Fibroblast of pulmonary artery (primary cell): Measurements from ENCODE around the gene TPCN2.
"Not testable (repeated sequence)": the region's sequence is repeated elsewhere in the genome, so short reads cannot be mapped to it uniquely, and the experiment has no call there.

ENCODE experiments used
- DNase-seq: peaks from one replicate; pipeline ENCODE4 v3.0.0-alpha.2; 2010; ENCODE audit warnings: low read depth
- H3K4me3 ChIP-seq: replicated peaks from 2 replicates; pipeline ENCODE4 v1.5.1; 2011; ENCODE audit warnings: low read depth, mild to moderate bottlenecking, control low read depth, low read length, moderate library complexity
- TF ChIP-seq, protein P1 (sequence below): IDR thresholded peaks from 2 replicates; pipeline ENCODE4 v1.5.1; 2011; ENCODE audit warnings: mild to moderate bottlenecking, control low read depth, low read length, inconsistent platforms; ENCODE audit errors: missing control alignments

TPCN2 gene

DNA sequence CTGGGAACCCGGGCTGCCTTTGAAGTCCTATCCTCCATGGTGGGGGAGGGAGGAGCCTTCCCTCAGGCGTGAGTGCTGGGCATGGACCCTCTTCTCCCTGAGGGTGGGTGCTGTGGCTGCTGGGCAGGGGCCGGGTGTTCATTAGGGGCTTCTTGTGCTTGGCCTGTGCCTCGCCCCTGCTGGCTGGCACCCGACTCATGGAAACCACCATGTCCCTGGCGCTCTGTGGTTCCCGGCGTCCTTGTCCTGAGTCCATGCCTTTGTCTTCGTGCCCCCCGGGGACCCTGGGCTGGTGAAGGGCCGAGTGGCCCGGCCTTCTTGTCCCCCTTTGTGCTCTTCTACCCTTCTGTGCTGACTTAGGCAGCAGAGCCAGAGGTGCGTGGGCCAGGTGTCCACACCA is 23.2 kb downstream of the TPCN2 start:
- DNase-seq, result no peak
- no peak overlapping the region for H3K4me3 ChIP-seq
- TF ChIP-seq, protein P1, sequence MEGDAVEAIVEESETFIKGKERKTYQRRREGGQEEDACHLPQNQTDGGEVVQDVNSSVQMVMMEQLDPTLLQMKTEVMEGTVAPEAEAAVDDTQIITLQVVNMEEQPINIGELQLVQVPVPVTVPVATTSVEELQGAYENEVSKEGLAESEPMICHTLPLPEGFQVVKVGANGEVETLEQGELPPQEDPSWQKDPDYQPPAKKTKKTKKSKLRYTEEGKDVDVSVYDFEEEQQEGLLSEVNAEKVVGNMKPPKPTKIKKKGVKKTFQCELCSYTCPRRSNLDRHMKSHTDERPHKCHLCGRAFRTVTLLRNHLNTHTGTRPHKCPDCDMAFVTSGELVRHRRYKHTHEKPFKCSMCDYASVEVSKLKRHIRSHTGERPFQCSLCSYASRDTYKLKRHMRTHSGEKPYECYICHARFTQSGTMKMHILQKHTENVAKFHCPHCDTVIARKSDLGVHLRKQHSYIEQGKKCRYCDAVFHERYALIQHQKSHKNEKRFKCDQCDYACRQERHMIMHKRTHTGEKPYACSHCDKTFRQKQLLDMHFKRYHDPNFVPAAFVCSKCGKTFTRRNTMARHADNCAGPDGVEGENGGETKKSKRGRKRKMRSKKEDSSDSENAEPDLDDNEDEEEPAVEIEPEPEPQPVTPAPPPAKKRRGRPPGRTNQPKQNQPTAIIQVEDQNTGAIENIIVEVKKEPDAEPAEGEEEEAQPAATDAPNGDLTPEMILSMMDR, result no peak

DNA sequence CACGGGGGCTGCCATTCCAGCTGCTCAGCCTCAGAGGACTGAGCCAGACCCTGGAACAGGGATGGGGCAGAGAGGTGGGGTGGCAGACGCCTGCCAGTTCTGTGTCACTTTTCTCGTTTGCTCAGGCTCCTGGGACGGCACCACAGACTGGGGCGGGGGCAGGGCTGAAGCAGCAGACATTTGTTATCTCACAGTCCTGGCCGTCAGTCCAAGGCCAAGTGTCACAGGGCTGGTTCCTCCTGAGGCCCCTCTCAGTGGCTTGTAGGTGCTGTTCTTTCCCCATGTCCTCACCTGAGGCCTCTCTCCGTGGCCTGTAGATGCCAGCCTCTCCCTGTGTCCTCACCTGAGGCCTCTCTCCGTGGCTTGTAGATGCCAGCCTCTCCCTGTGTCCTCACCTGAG is 24.7 kb downstream of the TPCN2 start:
- H3K4me3 ChIP-seq, result no peak overlapping the region
- DNase-seq, result no peak

DNA sequence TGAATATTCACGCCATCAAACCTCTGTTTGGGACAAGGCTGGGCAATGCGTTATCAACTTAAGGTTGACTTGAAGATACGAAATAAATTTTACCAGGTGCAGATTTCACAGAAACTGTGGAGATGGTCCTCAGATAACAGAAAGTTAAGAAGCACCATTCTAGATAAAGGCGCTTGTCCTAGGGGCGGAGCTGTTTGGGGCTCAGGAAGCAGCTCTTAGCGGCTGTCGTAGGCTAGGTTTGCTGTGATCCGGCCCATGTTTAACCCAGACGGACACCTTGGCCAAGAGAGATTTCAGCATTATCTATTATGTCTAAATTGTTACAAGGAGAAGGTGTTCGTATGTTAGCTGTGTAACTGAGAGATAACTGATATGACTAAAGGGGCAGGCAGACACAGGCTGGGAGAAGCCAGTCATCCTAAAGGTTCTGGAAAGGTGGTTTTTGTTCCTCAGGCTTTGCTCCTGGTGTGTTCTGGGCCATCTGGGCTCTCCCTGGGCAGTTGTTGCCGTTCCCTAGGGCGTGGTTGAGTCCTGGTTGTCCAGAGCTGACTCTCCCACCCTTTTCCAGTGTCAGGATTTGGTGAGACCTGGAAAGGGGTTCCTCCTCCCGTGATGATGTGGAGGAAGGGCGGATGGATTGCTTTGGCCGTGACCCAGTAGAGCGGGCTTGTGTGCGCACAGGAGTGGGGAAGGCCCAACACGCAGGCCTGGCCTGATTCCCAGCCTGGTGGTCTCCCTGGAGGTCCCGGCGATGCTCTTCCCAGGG is 25.8 kb downstream of the TPCN2 start:
- no peak overlapping the region for H3K4me3 ChIP-seq
- TF ChIP-seq, protein P1, result no peak
- DNase-seq, result peak; percentile 39

More for the DNA sequence above, 24.7 kb downstream of the TPCN2 start:
- TF ChIP-seq, protein P1, result no peak

DNA sequence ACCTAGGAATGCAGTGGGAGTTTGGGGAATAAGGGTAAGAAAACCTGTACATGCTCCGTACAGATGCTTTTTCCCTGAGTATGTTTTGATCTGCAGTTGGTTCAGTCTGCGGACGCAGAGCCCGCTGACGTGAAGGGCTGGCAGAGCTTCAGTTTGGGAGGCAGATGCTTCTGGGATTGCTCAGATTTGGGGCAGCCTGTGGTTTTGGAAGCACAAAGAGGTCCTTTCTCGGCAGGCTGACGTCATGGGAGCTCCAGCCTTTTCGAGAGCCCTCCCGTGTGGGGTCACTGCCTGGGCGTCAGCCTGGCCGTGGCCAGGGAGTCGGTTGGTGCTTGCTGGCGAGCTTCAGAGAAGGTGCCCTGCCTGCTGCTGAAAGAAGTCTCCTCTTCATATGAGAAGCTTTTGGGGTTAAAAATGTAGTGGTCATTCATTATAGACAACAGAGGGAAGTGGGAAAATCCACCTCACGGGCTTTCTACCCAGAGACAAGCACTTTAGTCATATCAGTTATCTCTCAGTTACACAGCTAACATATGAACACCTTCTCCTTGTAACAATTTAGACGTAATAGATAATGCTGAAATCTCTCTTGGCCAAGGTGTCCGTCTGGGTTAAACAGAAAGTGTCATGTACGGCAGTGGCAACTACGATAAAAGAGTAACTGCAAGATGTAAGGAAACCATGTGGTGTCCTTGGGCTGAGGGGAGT is 26.8 kb downstream of the TPCN2 start:
- no peak overlapping the region for H3K4me3 ChIP-seq
- TF ChIP-seq, protein P1, result no peak
- peak; percentile 95 for DNase-seq

DNA sequence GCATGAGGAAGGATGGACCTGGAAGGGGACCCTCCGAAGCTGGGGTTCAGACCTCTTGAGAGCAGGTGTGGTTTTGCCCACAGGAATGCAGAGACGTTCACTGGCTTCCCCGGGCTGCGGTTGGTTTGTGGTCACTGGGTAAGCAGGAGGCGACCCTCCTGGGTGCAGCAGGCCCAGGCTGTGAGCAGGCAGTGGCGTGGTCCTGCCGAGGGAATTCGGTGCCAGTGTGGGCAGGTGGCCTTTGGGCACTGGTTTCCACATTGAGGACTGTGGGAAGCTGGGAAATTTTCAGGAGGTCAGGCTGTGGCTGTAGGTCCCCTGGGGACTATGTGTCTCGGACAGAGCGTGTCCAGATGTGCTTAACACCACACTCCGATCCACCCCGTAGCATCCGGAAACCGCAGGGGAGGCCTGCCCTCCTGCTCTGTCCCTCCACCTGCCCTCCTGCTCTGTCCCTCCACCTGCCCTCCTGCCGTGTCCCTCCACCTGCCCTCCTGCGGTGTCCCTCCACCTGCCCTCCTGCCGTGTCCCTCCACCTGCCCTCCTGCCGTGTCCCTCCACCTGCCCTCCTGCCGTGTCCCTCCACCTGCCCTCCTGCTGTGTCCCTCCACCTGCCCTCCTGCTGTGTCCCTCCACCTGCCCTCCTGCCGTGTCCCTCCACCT is 27.5 kb downstream of the TPCN2 start:
- TF ChIP-seq, protein P1, result no peak
- no peak overlapping the region for H3K4me3 ChIP-seq
- DNase-seq, result peak; percentile 14

DNA sequence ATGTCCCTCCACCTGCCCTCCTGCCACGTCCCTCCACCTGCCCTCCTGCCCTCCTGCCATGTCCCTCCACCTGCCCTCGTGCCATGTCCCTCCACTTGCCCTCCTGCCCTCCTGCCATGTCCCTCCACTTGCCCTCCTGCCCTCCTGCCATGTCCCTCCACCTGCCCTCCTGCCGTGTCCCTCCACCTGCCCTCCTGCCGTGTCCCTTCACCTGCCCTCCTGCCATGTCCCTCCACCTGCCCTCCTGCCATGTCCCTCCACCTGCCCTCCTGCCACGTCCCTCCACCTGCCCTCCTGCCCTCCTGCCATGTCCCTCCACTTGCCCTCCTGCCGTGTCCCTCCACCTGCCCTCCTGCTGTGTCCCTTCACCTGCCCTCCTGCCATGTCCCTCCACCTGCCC is 28.2 kb downstream of the TPCN2 start:
- DNase-seq, H3K4me3 ChIP-seq: not testable (repeated sequence)

DNA sequence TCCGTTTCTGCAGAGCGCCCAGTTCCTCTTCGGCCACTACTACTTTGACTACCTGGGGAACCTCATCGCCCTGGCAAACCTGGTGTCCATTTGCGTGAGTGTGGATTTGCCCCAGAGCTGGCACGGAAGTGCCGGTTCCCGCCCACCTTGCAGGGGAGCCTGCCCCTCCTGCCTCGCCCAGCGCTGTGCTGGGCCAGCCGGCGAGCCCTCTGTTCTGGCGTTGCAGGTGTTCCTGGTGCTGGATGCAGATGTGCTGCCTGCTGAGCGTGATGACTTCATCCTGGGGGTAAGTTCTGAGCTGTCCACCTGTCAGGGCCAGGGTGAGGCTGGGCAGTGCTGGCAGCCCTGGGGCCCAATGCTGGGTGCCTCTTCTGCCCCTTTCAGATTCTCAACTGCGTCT is 29.8 kb downstream of the TPCN2 start:
- no peak for DNase-seq
- no peak overlapping the region for H3K4me3 ChIP-seq
- TF ChIP-seq, protein P1, result no peak
